ENCODE results near the gene GBF1.

GBF1 gene

GRCh38 chr10:102358712-102359382 lies 113.5 kb downstream of the GBF1 start:
- DNase-seq, result no peak

DNA sequence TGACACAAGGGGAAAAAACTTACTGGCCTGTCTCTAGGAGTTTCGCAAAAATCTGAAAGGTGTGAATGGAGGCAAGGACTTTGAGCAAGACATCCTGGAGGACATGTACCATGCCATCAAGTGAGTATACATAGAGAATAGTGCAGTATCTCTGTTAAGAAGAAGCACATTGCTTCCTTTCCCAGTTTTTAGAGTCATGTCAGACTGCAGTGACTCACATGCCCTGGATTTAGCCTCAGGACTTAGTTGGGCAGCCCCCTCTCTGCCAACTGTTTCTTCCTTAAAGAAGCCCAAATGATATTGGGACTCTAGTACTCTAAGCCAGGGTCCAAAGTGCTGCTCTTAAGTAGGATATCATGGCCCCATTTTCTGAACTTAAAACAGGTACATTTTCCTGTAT lies 122.1 kb downstream of the GBF1 start:
- no peak for DNase-seq

GRCh38 chr10:102368077-102368476 lies 122.7 kb downstream of the GBF1 start:
- DNase-seq, result no peak

GRCh38 chr10:102371295-102371694 lies 126.0 kb downstream of the GBF1 start:
- no peak for DNase-seq

GRCh38 chr10:102375250-102375649 lies 129.9 kb downstream of the GBF1 start:
- no peak for DNase-seq

GRCh38 chr10:102375867-102376266 lies 130.5 kb downstream of the GBF1 start:
- DNase-seq, result no peak

DNA sequence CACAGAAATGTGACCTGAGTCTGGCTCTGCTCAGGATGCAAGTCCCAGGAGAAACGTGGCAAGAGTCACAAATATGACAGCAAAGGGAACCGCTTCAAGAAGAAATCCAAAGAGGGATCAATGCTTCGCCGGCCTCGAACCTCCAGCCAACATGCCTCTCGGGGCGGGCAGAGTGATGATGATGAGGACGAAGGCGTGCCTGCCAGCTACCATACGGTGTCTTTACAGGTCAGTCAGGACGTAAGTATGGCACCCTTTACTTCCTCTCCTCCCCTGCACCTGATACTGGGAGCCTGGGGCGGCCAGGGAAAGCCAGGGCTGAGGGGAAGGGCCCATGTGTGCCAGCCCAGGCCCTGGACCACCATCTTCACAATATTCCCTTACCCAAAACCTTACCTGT lies 131.6 kb downstream of the GBF1 start:
- DNase-seq, result no peak

DNA sequence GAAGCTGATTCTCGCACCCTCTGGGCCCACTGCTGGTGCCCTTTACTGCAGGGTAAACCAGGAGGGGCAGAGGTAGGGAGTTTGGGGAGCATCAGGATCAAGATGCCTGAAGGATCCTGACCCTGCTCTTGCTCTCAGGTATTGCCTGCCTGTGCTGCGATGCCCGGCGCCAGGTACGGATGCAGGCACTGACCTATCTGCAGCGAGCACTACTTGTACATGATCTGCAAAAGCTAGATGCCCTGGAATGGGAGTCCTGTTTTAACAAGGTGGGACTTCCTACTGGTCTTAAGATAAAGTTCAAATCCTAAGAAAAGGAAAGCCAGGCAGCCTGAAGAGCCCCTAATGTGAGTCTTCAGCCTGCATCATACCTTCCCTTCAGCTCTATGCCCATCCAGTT lies 134.1 kb downstream of the GBF1 start:
- no peak for DNase-seq

GRCh38 chr10:102381983-102382382 lies 136.7 kb downstream of the GBF1 start:
- DNase-seq, result no peak

GRCh38 chr10:102382871-102383270 lies 137.5 kb downstream of the GBF1 start:
- no peak for DNase-seq

DNA sequence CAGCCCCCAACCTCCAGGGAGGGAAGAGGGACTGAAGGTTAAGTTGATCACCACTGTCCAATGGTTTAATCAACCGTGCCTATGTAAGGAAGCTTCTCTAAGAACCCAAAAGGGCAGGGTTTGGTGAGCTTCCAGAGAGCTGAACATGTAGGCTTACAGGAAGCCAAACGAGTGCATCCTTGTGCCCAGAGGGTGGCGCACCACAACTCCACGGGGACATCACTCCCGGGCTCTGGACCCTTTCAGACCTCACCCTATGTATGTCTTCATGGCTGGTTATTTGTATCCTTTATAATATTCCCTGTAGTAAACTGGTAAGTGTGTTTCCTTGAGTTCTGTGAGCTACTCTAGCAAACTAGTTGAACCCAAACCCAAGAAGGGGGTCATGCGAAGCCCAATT lies 138.7 kb downstream of the GBF1 start:
- no peak for DNase-seq

DNA sequence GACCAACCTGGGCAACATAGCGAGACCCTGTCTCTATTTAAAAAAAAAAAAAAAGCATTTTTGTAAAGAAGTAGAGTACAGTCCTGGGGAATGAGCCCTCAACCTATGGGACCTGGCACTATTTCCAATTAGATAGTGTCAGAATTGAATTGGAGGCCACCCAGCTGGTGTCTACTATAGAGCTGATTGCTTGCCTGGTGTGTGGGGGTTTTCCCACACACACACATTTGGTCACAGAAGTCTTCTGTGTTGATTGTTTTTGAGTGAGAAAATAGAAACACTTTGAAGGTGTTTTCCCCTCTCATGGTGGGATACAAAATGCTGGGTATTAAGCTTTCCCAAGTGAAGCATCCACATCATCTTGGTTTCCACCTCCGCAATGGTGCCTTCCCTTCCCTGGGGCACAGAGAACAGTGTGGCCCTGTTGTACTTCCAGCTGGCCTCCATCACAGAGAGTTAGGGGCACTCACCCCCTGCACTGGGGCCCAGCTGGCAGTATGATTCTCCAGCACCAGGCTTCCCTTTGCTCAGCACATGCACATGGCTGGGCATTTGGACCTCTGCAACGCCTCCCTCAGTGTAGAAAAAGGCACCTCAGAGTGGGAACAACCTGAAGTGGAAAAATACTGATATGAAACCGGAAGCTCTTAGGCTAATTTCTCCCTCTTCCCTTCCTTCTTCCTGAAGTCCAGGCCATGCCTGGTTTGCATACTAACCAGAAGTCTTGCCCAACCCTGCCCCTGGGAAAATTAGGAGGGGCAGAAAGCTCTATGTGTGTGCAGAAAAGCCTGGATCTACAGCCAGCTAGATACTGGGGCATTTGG lies 139.5 kb downstream of the GBF1 start:
- DNase-seq, result no peak

- no peak for DNase-seq
Measured at GRCh38 chr10:102389894-102390293, 144.6 kb downstream of the GBF1 start.

DNA sequence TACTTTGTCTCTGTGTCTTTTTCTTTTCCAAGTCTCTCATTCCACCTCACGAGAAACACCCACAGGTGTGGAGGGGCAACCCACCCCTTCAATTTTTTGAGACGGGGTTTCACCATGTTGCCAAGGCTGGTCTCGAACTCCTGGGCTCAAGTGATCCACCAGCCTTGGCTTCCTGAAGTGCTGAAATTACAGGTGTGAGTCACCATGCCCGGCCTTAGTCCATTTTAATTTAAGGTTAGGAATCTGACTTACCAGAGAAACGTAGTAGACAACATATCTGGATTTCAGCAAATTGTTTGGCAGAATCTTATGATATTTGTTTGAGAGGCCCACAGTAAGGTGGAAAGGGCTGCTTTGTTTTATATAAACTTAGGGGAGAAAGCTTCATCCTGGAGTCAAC lies 147.0 kb downstream of the GBF1 start:
- DNase-seq, result no peak

- no peak for DNase-seq
Measured at GRCh38 chr10:102393411-102394078, 148.2 kb downstream of the GBF1 start.

DNA sequence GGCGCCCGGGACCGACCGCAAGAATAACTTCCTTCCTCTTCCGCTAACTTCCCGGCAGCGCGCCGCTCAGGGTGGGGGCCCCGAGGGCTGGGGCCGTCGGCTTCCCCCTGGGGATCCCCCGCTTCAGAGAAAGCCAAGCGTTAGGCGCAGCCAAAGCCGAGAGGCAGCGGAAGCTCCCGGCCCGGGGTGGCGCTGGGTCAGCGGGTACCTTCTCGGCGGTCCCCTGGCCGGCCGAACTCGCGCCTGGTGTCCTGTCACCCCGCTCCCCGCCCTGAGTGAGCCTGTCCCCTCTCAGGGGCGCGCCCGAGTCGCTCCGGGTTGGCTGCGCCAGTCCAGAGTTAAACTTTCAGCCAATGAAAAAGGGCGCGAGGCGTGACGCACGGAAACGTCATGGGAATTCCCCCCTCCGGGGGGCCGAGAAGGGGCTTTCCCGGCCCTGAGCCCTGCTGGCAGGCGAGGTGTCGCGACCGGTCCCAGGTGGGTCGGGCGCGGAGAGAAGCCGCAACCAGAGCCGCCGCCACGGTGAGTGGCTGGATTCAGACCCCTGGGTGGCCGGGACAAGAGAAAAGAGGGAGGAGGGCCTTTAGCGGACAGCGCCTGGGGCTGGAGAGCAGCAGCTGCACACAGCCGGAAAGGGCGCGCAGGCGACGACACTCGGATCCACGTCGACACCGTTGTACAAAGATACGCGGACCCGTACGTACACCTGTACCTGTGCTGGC lies 148.9 kb downstream of the GBF1 start:
- peak; percentile 95 for DNase-seq

GRCh38 chr10:102394801-102395399 lies 149.6 kb downstream of the GBF1 start:
- peak; percentile 79 for DNase-seq

GRCh38 chr10:102395400-102396316 lies 150.3 kb downstream of the GBF1 start, which contains the start of gene NFKB2:
TSS of gene NFKB2 (plus strand) at chr10:102395705. CDS start at chr10:102395960, 255 bp downstream.
- peak; percentile 95 for DNase-seq

- DNase-seq, result no peak
Measured at GRCh38 chr10:102396317-102396650, 151.0 kb downstream of the GBF1 start.

DNA sequence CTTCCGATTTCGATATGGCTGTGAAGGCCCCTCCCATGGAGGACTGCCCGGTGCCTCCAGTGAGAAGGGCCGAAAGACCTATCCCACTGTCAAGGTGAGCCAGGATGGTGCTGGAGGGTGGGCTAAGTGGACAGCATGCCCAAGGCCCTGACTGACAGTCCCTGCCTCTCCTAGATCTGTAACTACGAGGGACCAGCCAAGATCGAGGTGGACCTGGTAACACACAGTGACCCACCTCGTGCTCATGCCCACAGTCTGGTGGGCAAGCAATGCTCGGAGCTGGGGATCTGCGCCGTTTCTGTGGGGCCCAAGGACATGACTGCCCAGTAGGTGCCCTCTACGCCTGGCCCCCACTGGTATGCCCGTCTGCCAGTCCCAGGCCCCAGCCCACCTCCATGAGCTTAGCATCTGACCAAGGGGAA lies 151.4 kb downstream of the GBF1 start:
- DNase-seq, result no peak

All from eye (tissue), 1 donor.